ENCODE results near the gene C11orf91.
"Not testable (repeated sequence)": the region's sequence is repeated elsewhere in the genome, so short reads cannot be mapped to it uniquely, and the experiment has no call there.

C11orf91 gene

DNA sequence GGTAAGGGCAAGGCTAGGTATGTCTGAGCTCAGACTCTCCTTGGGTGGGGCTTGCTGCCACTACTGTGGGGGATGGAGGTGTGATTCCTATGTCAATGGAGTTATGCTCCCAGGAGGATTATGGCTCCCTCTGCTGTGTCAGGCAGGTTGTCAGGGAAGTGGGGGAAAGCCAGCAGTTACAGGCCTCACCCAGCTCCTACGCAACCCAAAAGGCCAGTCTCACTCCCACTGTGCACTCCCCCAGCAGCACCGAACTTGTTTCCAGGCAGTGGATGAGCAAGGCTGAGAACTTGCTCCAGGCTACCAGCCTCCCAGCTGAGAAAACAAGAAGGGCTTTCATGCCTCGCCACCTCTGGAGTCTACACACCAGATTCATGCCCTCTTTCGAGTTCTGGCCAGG, 18.2 kb downstream of the C11orf91 start:
- Histone ChIP-seq H3K36me3 (ENCODE audit: control insufficient read depth, insufficient read depth, low read length, severe bottlenecking) (no peaks in the 10 kb centered on the region), H3K9ac (ENCODE audit: low read length) (no peak overlapping the region), H3K27me3 (replicated peaks; ENCODE audit: control insufficient read depth, insufficient read depth, low read length) (no peaks in the 10 kb centered on the region), H3K4me1 (ENCODE audit: control insufficient read depth, insufficient read depth, low read length) (peaks cover 11% of the 10 kb centered on the region), H3K4me3 (ENCODE audit: low read length) (no peak overlapping the region), H3K9me3 (ENCODE audit: control insufficient read depth, low read length) (no peaks in the 10 kb centered on the region)
- no peak for DNase-seq (ENCODE audit: low read depth)

DNA sequence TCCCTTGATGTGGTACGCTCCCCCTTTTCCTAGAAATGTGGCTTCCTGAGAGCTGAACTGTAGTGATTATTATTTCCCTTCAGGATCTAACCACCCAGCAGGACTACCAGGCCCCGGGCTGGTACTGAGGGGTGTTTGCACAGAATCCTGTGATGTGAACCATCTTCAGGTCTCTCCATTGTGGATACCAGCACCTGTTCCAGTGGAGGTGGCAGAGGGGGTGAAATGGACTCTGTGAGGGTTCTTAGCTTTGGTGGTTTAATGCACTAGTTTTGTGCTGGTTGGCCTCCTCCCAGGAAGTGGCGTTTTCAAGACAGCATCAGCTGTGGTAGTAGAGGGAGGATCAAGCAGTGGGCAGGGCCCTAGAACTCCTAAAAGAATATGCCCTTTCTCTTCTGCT, 18.6 kb downstream of the C11orf91 start:
- Histone ChIP-seq H3K9ac (ENCODE audit: low read length) (no peak overlapping the region), H3K4me1 (ENCODE audit: control insufficient read depth, insufficient read depth, low read length) (peaks cover 11% of the 10 kb centered on the region), H3K9me3 (ENCODE audit: control insufficient read depth, low read length) (no peaks in the 10 kb centered on the region), H3K27me3 (replicated peaks; ENCODE audit: control insufficient read depth, insufficient read depth, low read length) (no peaks in the 10 kb centered on the region), H3K36me3 (ENCODE audit: control insufficient read depth, insufficient read depth, low read length, severe bottlenecking) (no peaks in the 10 kb centered on the region), H3K4me3 (ENCODE audit: low read length) (no peak overlapping the region)
- no peak for DNase-seq (ENCODE audit: low read depth)

- not testable (repeated sequence) for H3K27me3 ChIP-seq (replicated peaks; ENCODE audit: control insufficient read depth, insufficient read depth, low read length); DNase-seq (ENCODE audit: low read depth); H3K4me1 ChIP-seq (ENCODE audit: control insufficient read depth, insufficient read depth, low read length); H3K9ac ChIP-seq (ENCODE audit: low read length); H3K4me3 ChIP-seq (ENCODE audit: low read length); H3K9me3 ChIP-seq (ENCODE audit: control insufficient read depth, low read length); H3K36me3 ChIP-seq (ENCODE audit: control insufficient read depth, insufficient read depth, low read length, severe bottlenecking)
Measured at GRCh38 chr11:33678616-33679015, 22.0 kb downstream of the C11orf91 start.

DNA sequence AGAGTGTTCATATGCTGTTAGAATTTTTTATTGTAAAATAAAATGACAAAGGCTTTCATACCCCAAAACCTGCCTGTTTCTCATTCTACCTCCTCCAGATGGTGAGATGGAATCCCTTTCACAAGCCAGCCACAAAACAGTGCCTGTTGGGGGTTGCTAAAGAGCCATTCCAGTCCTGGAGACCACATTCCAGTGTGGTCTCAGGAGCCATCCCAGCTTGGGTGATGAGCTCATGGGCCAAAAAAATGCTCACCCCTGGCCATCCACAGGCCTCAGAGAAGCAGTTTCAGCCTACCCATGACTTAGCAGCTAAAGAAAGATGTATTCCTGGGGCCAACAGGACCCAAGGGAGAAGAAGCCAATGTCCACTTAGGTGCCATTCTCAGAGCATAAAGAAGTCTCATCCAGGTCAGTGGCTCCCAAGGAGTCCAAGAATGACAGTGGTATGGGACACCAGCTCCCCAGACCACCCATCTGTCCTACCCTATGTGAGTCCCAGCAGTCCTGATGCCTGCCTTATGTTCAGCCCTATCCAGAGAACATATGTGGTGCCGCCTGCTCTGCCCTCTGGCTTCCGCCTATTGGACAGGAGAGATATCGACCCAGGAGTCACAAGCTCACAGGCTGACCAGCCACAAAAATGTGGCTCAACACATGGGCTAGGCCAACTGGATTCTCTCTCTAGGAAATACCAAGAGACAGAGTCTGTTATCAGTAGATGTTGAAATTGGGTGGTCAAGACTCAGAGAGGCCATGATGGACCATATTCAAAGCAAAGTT, 26.4 kb downstream of the C11orf91 start:
- no peak overlapping the region for H3K9ac ChIP-seq (ENCODE audit: low read length)
- H3K9me3 ChIP-seq (ENCODE audit: control insufficient read depth, low read length), result no peaks in the 10 kb centered on the region
- no peaks in the 10 kb centered on the region for H3K36me3 ChIP-seq (ENCODE audit: control insufficient read depth, insufficient read depth, low read length, severe bottlenecking)
- H3K4me1 ChIP-seq (ENCODE audit: control insufficient read depth, insufficient read depth, low read length), result peaks cover 21% of the 10 kb centered on the region
- H3K27me3 ChIP-seq (replicated peaks; ENCODE audit: control insufficient read depth, insufficient read depth, low read length), result no peaks in the 10 kb centered on the region
- peak; percentile 24 for DNase-seq (ENCODE audit: low read depth)
- no peak overlapping the region for H3K4me3 ChIP-seq (ENCODE audit: low read length)

DNA sequence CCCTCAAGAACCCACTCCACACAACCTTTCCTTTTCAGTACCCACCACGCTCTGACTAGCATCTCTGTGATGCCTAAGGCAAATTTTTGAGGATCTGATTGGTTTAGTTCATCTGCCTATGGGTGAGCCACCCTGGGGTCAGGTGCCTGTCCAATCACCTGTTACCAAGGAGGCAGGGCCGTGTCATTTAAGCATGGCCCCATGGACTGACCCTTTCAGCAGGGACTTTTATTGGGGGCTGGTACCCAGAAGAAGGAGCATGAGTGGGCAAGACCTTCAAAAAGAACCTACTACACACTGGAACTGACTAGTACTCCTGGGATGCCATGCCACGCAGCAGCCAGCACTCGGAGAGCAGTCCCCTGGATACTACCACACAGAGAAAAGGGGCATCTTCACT, 28.4 kb downstream of the C11orf91 start:
- H3K9me3 ChIP-seq (ENCODE audit: control insufficient read depth, low read length), result no peaks in the 10 kb centered on the region
- no peaks in the 10 kb centered on the region for H3K27me3 ChIP-seq (replicated peaks; ENCODE audit: control insufficient read depth, insufficient read depth, low read length)
- H3K4me1 ChIP-seq (ENCODE audit: control insufficient read depth, insufficient read depth, low read length), result peaks cover 21% of the 10 kb centered on the region
- H3K36me3 ChIP-seq (ENCODE audit: control insufficient read depth, insufficient read depth, low read length, severe bottlenecking), result no peaks in the 10 kb centered on the region
- no peak overlapping the region for H3K4me3 ChIP-seq (ENCODE audit: low read length)
- no peak for DNase-seq (ENCODE audit: low read depth)
- H3K9ac ChIP-seq (ENCODE audit: low read length), result no peak overlapping the region

DNA sequence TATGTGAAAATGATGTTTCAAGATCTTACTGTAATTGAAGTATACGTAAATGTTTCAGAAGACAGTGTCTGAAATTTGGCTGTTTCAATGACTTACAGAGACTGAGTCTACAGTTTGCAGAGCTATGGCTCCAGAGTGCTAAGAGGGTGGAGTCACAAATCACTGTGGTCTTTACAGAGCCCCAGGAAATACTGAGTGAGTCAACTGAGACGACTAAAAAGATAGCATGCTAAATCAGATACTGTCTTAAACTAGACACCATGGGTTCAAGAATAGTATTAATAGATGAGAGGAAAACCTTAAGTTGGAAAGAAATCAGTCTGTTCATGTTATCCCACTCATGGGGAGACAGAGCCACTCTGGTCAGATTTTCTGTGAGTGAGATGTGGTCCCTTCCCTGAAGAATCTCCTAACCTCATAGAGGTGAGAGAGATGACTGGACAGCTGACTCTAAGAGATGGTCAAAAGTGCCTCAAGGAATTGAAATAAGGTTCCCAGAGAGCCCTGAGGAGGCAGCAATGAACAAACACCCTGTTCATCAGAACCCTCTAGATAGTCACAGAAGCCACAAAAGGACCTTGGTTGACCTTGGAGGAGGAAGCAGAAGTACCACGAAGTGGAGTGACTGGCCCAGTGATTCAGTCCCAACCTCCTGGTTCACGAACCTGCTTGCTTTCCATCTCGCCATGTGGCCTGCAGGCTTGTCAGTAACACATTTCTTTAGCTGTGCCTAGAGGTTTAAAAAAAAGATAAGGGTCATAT, 30.2 kb downstream of the C11orf91 start:
- no peak overlapping the region for H3K9ac ChIP-seq (ENCODE audit: low read length)
- no peak overlapping the region for H3K4me3 ChIP-seq (ENCODE audit: low read length)
- H3K36me3 ChIP-seq (ENCODE audit: control insufficient read depth, insufficient read depth, low read length, severe bottlenecking), result no peaks in the 10 kb centered on the region
- peaks cover 21% of the 10 kb centered on the region for H3K4me1 ChIP-seq (ENCODE audit: control insufficient read depth, insufficient read depth, low read length)
- H3K9me3 ChIP-seq (ENCODE audit: control insufficient read depth, low read length), result no peaks in the 10 kb centered on the region
- H3K27me3 ChIP-seq (replicated peaks; ENCODE audit: control insufficient read depth, insufficient read depth, low read length), result no peaks in the 10 kb centered on the region
- DNase-seq (ENCODE audit: low read depth), result peak; percentile 52

- Histone ChIP-seq H3K9me3 (ENCODE audit: control insufficient read depth, low read length) (no peaks in the 10 kb centered on the region), H3K36me3 (ENCODE audit: control insufficient read depth, insufficient read depth, low read length, severe bottlenecking) (no peaks in the 10 kb centered on the region), H3K9ac (ENCODE audit: low read length) (no peak overlapping the region), H3K4me1 (ENCODE audit: control insufficient read depth, insufficient read depth, low read length) (peaks cover 21% of the 10 kb centered on the region), H3K4me3 (ENCODE audit: low read length) (no peak overlapping the region), H3K27me3 (replicated peaks; ENCODE audit: control insufficient read depth, insufficient read depth, low read length) (no peaks in the 10 kb centered on the region)
- DNase-seq (ENCODE audit: low read depth), result no peak
Measured at GRCh38 chr11:33669598-33670249, 30.9 kb downstream of the C11orf91 start.

DNA sequence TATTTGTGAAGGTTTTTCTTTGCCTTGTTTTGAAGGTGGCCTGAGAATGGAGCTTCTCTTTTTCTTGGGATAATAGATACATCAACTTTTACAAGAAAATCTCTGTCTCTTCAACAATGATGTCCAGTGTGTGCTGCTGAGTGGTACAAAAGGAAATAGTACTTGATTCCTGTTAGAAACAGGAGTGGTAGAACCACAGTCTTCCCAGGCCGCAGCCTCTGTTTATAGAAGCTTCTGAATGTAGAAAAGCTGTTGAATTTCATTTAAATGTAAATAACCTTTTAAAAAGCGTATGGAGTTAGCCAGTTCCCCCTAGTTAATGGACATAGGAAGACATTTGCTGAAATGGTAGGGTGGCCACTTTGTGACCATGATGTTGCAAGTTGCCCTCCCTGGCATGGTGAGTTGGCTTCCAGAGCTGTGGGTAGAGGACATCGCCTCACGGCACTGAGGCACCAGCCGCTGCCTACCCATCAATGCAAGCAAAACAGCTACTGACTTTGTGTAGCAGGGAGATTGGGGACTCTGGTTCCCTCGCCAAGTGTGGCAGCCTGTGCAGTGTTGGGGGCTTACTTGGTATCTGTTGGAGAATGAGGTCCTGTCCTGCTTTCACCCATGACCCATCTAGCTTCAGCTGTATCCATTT, 31.6 kb downstream of the C11orf91 start:
- Histone ChIP-seq H3K27me3 (replicated peaks; ENCODE audit: control insufficient read depth, insufficient read depth, low read length) (no peaks in the 10 kb centered on the region), H3K9me3 (ENCODE audit: control insufficient read depth, low read length) (no peaks in the 10 kb centered on the region), H3K4me3 (ENCODE audit: low read length) (no peak overlapping the region), H3K9ac (ENCODE audit: low read length) (no peak overlapping the region), H3K4me1 (ENCODE audit: control insufficient read depth, insufficient read depth, low read length) (peaks cover 16% of the 10 kb centered on the region), H3K36me3 (ENCODE audit: control insufficient read depth, insufficient read depth, low read length, severe bottlenecking) (no peaks in the 10 kb centered on the region)
- no peak for DNase-seq (ENCODE audit: low read depth)

DNA sequence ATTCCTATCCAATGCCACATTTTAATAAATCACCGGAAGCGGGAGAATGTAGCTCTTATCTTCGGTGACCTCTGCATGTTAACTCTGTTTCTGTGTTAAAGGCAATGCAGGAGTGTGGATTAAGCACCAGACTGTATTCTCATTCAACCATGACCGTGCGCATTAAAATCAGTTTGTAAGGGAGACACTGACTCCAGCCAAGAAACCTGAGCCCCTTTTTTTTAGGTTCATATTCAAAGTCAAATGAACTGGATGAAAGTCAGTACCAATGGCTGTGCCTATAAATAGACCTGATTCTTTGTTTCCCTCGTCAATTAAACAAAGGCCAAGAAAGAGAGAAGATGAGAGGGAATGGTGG, 32.2 kb downstream of the C11orf91 start:
- H3K9ac ChIP-seq (ENCODE audit: low read length), result no peak overlapping the region

DNA sequence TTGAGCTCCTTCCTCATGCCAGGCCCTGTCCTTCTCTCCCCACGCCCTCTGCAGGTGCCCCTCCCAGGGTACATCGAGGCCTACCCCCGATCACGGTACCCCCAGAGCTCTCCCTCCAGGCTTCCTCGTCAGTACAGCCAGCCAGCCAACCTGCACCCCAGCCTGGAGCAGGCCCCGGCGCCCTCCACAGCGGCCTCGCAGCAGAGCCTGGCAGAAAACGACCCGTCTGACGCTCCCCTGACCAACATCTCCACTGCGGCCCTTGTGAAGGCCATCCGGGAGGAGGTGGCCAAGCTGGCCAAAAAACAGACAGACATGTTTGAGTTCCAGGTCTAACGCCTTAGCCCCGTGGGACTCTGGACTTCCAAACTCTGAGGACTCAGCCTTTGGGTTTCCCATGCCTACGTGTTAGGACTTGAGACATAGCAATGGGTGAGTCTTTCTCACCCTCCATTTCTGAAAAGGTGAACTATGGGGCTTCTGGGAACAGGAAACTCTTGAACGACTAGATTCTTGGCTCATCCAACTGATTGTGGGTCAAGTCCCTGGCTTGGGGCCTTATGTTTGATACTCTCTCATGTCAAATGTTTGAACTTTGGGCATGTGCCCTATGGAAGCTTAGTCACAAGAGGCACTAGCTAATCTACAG, 32.7 kb downstream of the C11orf91 start:
- no peaks in the 10 kb centered on the region for H3K9me3 ChIP-seq (ENCODE audit: control insufficient read depth, low read length)
- no peak overlapping the region for H3K4me3 ChIP-seq (ENCODE audit: low read length)
- no peak overlapping the region for H3K9ac ChIP-seq (ENCODE audit: low read length)
- no peak for DNase-seq (ENCODE audit: low read depth)
- H3K27me3 ChIP-seq (replicated peaks; ENCODE audit: control insufficient read depth, insufficient read depth, low read length), result no peaks in the 10 kb centered on the region
- H3K36me3 ChIP-seq (ENCODE audit: control insufficient read depth, insufficient read depth, low read length, severe bottlenecking), result no peaks in the 10 kb centered on the region
- peaks cover 7% of the 10 kb centered on the region for H3K4me1 ChIP-seq (ENCODE audit: control insufficient read depth, insufficient read depth, low read length)

More for the DNA sequence above, 32.2 kb downstream of the C11orf91 start:
- no peaks in the 10 kb centered on the region for H3K9me3 ChIP-seq (ENCODE audit: control insufficient read depth, low read length)
- peak; percentile 64 for DNase-seq (ENCODE audit: low read depth)
- H3K4me3 ChIP-seq (ENCODE audit: low read length), result no peak overlapping the region
- no peaks in the 10 kb centered on the region for H3K27me3 ChIP-seq (replicated peaks; ENCODE audit: control insufficient read depth, insufficient read depth, low read length)
- H3K36me3 ChIP-seq (ENCODE audit: control insufficient read depth, insufficient read depth, low read length, severe bottlenecking), result no peaks in the 10 kb centered on the region
- peaks cover 9% of the 10 kb centered on the region for H3K4me1 ChIP-seq (ENCODE audit: control insufficient read depth, insufficient read depth, low read length)
